BJ (cell line): ENCODE measurements around the gene ZNF528. TPM values are rescaled to one million over a fixed set of nuclear protein-coding genes. Genes with fewer than 3 reads are reported as not detected.

ENCODE experiments used
- CTCF ChIA-PET: fragments of 350-600 bp; formaldehyde crosslinking; extraction: SDS; loops from one replicate; lab custom pipeline; 2021; ENCODE audit warnings: antibody characterized with exemption, inconsistent platforms; lab: Yijun Ruan, JAX
- POLR2A ChIA-PET: fragments of 300-600 bp; sonication (Branson Sonifier 250); formaldehyde crosslinking; extraction: SDS; loops from one replicate; lab custom pipeline; 2021; ENCODE audit warnings: antibody characterized with exemption; lab: Charles Lee
- DNase-seq: peaks from one replicate; pipeline ENCODE4 v3.0.0-alpha.2; 2011; ENCODE audit warnings: low read depth
- H3K27me3 ChIP-seq: 2 replicates; pipeline ENCODE4 v1.6.0; 2011; ENCODE audit warnings: low read length; ENCODE audit not compliant: control insufficient read depth, insufficient read depth
- H3K36me3 ChIP-seq: 2 replicates; pipeline ENCODE4 v1.5.1; 2011; ENCODE audit warnings: low read length; ENCODE audit not compliant: control insufficient read depth, insufficient read depth
- H3K4me3 ChIP-seq: 2 replicates; pipeline ENCODE4 v1.5.1; 2011; ENCODE audit warnings: low read depth, mild to moderate bottlenecking, control low read depth, low read length
- CTCF ChIP-seq: IDR thresholded peaks from 2 replicates; pipeline ENCODE4 v1.5.1; 2011; ENCODE audit warnings: low read depth, mild to moderate bottlenecking, control low read depth, inconsistent platforms, low read length, moderate library complexity; ENCODE audit not compliant: insufficient read depth
- polyA minus RNA-seq: library from RNA; depleted of rRNA, polyadenylated mRNA; stranded (reverse); fragments of >200 nt; gene quantifications from 2 replicates; pipeline ENCODE4 v1.2.3, GENCODE V29; 2011; rRNA and poly(A)+ RNA removed
- polyA plus RNA-seq: library from polyadenylated mRNA; depleted of rRNA; stranded (reverse); fragments of >200 nt; gene quantifications from 2 replicates; pipeline ENCODE4 v1.2.3, GENCODE V29; 2011; rRNA removed

Gene ZNF528
- polyA plus RNA-seq: 12.1 and 18.3 TPM in 2 replicates
- 10.0 and 11.6 TPM in 2 replicates for polyA minus RNA-seq

DNA sequence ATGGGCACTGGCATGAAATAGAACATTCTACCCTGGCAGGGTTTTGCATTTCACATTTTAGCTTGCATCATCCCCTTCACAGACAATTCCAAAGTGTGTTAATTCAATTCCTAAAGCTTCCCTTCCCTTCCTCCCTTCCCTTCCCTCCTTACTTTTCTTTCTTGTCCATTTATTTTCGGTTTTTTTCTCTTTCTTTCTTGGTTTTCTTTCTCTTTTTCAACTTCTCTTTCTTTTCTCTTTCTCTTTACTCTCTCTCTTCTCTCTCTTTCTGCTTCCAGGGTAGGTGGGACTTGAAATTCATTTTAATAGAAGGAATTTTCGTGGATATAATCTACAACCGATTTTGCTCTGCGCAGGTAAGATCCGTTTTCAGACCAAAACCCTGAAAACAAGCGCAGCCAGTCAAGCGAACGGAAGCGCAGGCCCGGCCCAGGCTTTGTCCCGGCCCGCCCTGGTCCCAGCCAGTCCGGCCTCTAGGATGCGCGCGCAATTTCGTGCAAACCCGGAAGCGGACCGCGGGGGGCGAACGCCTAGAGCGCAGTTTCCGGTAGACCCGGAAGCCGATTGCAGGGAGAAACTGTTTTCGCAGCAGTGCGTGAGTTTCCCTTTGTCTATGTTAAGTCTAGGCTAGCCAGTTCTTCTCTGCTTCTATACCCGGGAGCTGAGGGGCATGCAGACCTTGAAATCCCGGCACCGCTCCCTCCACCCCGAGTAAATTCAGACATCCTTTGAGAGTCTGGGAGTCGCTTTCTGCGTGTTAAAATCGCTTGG, at the start of gene ZNF528:
TSS of gene ZNF528 (plus strand) at position 540 of the 771 bp plus-strand sequence. CDS start 4,165 bp downstream, outside the sequence.
- Histone ChIP-seq H3K27me3 (no peaks in the 10 kb centered on the region), H3K36me3 (peaks cover 9% of the 10 kb centered on the region; the same call in 1 of the 2 replicates), H3K4me3 (peak within 1 kb of the TSS; percentile 72)
- DNase-seq: peak; percentile 47
- POLR2A ChIA-PET: no interaction called here
- CTCF ChIA-PET: no interaction called here
- no peak for TF ChIP-seq CTCF

DNA sequence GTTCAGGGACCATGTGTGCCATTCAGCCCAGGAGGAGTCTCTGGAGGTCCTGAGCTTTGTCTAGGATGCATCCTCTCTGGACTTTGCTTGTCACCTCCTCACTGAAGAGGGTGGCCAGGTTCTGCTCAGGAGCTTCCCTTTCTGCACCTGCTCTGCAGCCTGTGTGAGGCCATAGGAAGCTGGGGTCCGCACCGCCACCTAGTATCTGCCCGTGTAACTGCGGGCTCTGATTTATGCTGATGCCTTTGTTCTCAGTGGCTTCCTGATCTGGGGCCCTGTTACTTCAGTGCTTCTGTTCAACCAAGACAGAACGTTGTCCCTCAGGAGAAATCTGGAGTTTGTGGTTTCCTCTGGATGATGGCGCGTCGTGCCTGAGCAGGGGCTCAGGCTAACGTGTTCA, 46.1 kb upstream of the ZNF528 start:
- Histone ChIP-seq H3K36me3 (peaks cover 5% of the 10 kb centered on the region), H3K27me3 (no peaks in the 10 kb centered on the region), H3K4me3 (no peak overlapping the region)
- TF ChIP-seq CTCF: no peak
- ChIA-PET POLR2A (no interaction called here), CTCF (no interaction called here)
- no peak for DNase-seq

DNA sequence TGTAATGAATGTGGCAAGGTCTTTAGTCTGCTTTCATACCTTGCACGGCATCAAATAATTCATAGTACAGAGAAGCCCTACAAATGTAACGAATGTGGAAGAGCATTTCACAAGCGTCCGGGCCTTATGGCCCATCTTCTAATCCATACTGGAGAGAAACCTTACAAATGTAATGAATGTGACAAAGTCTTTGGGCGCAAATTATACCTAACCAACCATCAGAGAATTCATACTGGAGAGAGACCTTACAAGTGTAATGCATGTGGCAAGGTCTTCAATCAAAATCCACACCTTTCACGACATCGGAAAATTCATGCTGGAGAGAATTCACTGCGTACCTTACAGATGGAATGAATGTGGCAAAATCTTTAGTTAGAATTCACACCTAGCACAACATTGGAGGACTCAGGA, 31.2 kb upstream of the ZNF528 start:
- DNase-seq: no peak
- POLR2A ChIA-PET: no interaction called here
- Histone ChIP-seq H3K36me3 (no peaks in the 10 kb centered on the region), H3K27me3 (no peaks in the 10 kb centered on the region), H3K4me3 (no peak overlapping the region)
- no peak for TF ChIP-seq CTCF
- CTCF ChIA-PET: no interaction called here

GRCh38 chr19:52369559-52370340, 27.9 kb upstream of the ZNF528 start, which contains the start of gene ZNF880:
TSS of gene ZNF880 (plus strand) at chr19:52369923. CDS start at chr19:52369966, 43 bp downstream.
- DNase-seq: peak; percentile 40
- H3K4me3 ChIP-seq: peak within 1 kb of the TSS; percentile 50
- H3K27me3 ChIP-seq: no peaks in the 10 kb centered on the region
- peaks cover under 1% of the 10 kb centered on the region for H3K36me3 ChIP-seq
- ChIA-PET POLR2A (no interaction called here), CTCF (interaction anchor here (0.8 kb wide), 1 partner anchor 23 kb away, joined by 3 read pairs; no protein-coding TSS in a partner anchor)
- 0 out of 2 replicates have a peak, but pooled peaks have one; percentile 24 for TF ChIP-seq CTCF

GRCh38 chr19:52370341-52370710, 27.3 kb upstream of the ZNF528 start:
- H3K36me3 ChIP-seq: peaks cover 2% of the 10 kb centered on the region
- TF ChIP-seq CTCF: no peak
- ChIA-PET POLR2A (no interaction called here), CTCF (no interaction called here)
- no peaks in the 10 kb centered on the region for H3K27me3 ChIP-seq
- no peak for DNase-seq
- peak overlapping the region; percentile 50 for H3K4me3 ChIP-seq
